NCI-H146 treated with DMSO at 0.1 percent for 48 hours (cell line): Measurements from ENCODE around the gene SEPHS1.
"Not testable (repeated sequence)": the region's sequence is repeated elsewhere in the genome, so short reads cannot be mapped to it uniquely, and the experiment has no call there.

Experiments
- DNase-seq: peaks from one replicate; lab custom pipeline; 2025; ENCODE audit not compliant: unreplicated experiment; lab: John Stamatoyannopoulos, UW

Gene SEPHS1, protein sequence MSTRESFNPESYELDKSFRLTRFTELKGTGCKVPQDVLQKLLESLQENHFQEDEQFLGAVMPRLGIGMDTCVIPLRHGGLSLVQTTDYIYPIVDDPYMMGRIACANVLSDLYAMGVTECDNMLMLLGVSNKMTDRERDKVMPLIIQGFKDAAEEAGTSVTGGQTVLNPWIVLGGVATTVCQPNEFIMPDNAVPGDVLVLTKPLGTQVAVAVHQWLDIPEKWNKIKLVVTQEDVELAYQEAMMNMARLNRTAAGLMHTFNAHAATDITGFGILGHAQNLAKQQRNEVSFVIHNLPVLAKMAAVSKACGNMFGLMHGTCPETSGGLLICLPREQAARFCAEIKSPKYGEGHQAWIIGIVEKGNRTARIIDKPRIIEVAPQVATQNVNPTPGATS

DNA sequence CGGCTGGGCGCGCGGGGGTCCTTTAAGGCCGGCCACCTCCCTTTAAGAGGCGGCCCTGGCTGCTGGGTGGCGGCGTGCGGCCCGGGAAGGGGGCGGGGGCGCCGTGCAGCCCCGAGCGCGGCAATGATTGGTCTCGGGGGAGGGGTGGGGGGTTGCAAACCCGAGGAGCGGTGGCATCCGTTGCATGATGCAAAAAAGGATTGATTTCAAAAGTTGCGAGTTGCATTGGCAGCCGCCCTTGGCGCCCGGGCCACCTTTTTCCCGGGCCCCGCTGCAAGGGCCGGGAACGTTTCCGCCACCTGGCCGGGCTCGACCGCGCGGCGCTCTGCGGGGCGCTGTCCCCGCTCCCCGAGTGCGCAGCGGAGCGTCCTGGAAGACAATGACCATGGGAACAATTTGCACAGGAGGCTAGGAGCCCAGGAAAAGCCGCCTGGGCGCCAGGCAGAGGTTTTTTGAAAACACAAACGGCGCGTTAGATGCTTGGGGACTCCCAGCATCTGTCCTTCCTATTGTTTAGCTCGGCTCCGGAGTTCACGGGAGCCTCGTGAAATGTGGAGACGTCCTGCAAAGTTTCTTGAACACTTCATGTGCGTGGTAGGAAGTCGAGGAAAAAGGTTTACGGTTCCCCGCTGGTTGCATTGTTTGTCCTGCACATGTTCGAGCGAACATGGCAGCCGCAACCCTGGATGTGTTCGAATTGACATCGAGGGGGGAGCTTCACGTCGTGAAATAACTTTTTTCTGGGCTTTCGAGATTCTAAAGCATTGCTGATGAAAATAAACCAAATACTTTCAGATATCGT lies at the start of gene SEPHS1:
Gene SEPHS1 (minus strand): TSS at position 78 of the 802 bp plus-strand sequence. CDS start 3,343 bp downstream, outside the sequence.
- DNase-seq, result peak; percentile 87

DNA sequence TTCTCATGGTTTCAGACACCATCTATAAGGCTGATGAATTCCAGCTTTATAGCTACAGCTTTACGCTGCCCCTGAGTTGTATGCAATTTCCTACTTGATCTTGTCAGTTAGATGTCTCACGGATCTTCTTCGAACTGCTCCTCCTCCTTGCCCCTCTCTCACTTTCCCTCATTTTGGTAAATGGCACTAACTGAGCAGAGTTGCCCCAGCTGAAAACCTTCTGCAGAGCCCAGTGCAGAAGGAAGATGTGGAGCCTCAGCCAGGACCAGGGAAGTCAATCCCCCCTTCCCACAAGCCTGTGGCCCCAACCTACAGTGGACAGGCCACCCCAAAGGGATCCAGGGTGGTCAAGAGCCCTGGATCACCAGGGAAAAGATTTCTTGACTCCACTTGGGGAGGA lies 49.0 kb upstream of the SEPHS1 start:
- DNase-seq, result no peak

DNA sequence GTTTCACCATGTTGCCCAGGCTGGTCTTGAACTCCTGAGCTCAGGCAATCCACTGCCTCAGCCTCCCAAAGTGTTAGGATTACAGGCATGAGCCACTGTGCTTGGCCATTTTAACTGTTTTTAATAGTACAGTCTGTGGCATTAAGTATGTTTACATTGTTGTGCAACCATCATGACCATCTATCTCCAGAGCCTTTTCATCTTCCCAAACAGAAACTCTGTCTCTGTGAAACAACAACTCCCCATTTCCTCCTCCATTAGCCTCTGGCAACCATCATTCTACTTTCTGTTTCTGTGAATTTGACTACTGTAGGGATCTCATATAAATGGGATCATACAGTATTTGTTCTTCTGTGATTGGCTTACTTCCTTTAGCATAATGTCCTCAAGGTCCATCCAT lies 48.3 kb upstream of the SEPHS1 start:
- DNase-seq, result no peak

DNA sequence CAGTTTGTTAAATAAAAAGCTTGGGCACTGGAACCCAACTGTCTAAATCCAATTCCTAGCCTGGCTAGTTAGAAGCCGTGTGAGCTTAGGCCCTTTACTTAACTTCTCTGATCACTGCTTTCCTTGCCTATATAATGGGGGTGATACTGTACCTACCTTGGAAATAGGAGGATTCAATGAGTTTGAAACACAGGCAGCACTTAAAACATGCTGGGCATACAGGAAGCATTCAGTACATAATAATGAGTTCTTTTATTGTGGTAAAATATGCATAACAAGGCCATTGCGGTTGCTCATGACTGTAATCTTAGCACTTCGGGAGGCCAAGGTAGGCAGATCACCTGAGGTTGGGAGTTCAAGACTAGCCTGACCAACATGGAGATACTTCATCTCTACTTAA lies 47.4 kb upstream of the SEPHS1 start:
- DNase-seq, result no peak

DNA sequence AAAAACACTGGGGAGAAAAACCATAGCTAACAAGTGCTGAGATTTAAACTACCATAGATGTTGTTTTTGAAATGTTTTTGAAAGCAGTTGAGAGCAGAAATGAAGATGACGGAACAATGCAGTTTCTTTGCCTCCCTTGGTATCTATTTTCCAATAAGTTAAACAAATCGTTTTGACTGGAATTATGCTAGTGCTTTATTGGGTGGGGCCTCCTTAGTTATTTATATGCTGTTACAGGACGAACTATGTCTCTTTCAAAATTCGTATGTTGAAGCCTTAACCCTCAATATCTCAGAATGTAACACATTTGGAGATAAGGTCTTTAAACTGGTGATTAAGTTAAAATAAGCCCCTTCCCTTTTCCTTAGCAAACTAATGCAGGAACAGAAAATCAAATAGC lies 45.5 kb upstream of the SEPHS1 start:
- DNase-seq, result no peak

DNA sequence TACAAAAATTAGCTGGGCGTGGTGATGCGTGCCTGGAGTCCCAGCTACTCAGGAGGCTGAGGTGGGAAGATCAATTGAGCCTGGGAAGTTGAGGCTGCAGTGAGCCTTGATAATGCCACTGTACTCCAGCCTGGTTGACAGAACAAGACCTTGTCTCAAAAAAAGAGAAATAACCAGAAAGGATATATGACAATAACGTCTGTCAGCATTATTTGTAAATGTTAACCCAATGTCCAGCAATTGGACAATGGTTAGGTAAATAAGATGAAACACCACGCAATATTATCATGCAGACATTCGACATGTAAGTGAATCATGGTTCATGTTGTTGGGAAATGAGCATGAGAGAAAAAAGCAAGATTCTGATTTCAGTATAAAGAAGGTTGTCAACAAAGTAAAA lies 44.6 kb upstream of the SEPHS1 start:
- DNase-seq, result no peak

DNA sequence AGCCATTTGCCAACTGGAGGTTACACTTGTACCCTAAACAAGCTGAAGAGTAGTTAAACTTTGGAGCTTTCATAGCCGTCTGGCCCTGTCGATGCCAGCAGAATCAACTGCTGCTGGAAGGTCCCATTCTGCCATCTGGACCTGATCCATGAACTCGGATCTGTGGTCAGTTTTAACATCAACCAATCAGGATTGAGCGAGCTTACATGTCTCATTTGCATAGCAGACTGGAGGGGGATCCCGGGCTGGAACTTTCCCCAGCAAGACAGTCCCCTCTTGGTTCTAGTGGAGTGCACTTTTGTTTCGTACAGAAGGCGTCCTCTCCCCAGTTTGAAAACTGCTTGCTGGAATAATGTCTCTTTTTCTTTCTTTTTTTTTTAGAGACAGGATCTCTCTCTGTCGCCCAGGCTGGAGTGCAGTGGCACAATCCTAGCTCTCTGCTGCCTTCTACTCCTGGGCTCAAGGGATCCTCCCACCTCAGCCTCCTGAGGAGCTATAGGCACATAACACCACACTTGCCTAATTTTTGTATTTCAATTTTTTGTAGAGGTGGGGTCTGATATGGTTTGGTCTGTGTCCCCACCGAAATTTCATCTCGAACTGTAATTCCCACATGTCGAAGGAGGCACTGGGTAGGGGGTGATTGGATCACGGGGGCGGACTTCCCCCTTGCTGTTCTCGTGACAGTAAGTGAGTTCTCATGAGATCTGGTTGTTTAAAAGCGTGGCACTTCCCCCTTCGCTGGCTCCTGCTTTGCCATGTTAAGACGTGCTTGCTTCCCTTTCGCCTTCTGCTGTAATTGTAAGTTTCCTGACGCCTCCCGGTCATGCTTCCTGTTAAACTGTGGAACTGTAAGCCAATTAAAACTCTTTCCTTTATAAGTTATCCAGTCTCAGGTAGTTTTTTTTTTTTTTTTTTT lies 42.8 kb upstream of the SEPHS1 start:
- no peak for DNase-seq

DNA sequence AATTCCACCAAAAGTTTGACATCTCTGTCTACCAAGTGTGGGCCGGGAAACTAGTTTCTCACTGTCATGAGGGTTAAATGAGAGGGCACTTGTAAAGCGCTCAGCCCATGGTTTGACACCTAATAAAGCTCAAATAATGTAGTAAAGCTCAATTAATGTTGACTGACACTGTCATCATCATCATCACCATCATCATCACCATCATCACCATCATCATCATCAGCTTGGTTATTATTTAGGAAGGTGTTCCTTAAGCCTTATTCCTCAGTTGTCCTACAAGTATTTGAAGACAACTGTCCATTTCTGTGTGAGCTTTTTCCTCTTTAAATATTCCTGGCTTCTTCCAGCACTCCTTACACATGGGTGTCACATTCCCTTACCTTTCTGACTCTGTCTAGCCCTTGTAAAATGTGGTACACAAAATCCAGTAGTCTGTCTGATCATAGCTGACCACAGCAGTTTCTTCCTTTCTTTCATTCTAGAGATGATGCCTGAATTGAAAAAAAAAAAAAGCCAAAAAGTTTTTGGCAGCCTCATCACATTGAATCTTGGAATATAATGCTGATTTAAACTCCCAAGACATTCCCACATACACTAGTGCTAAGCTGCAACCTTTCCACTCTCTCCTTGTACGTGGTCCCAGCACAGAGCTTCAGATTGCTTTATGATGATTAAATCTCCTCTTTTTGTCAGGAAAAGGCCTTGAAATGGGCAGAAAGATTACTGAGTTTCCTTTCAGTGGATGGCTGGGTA lies 40.6 kb upstream of the SEPHS1 start:
- DNase-seq, result no peak

DNA sequence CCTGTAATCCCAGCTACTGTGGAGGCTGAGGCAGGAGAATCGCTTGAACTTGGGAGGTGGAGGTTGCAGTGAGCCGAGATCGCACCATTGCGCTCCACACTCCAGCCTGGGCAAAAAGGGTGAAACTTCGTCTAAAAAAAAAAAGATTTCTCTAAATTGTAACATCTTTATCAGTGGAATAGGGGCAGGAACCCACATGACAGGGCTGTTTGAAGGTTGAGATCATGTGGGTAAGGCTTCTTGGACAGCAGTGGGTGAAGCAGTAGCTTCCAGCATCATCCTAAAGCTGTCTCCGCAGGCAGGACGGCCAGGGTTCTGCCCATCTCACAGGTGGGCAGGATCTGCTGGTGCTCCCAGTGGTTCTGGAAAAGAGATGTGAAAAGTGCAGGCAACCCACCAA lies 37.9 kb upstream of the SEPHS1 start:
- DNase-seq, result no peak

DNA sequence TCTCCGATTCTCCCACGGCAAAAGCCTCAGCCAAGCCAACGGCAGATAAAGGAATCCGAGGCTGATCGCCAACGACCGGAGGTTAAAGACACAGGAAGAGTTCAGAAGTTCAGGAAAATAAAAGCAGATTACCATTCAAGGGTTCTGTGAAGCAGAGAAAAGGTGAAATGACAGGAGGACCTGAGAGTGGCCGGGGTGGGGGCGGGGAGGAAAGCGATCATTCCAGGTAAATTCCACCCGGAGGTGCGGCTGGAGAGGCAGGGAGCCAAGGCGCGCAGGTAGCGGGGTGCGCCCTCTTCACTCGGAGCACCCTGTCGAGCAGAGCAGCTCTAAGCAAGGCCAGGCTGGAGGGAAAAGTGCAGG lies 35.3 kb upstream of the SEPHS1 start:
- DNase-seq, result no peak

DNA sequence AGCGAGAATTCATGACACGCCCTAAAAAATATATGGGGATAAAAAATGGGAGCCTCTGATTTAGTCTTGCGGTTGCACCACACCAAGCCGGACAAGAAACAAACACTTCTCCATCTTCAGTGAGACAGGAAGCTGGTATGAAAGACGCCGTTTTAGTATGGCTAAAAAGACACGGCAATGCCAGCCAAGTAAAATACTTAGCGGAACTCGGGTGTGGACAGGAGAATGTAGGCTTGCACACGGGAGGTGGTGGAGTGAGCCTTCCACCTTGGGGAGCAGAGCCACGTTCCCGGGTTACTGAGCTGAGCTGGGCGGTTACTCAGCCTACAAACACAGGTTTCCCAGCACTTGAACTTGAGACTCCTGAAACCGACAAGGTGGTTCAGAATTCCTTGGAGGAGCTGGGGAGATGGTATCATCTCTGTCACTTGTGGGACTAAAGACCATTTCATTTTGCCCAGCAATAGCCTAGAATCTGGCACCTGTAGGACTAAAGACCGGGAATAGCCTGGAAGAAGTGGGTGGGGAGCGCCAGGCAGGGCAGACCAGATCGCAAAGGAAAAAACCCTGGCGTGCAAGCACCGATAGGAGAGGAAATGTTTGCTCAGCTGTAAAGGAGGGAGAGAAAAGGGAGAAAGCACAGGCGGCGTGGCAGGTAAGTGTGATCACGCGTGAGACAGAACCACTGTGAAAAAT lies 34.8 kb upstream of the SEPHS1 start:
- peak; percentile 57 for DNase-seq

DNA sequence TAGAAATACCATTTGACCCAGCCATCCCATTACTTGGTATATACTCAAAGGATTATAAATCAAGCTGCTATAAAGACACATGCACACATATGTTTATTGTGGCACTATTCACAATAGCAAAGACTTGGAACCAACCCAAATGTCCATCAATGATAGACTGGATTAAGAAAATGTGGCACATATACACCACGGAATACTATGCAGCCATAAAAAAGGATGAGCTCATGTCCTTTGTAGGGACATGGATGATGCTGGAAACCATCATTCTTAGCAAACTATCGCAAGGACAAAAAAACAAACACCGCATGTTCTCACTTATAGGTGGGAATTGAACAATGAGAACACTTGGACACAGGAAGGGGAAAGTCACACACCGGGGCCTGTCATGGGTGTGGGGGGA lies 31.0 kb upstream of the SEPHS1 start:
- not testable (repeated sequence) for DNase-seq

DNA sequence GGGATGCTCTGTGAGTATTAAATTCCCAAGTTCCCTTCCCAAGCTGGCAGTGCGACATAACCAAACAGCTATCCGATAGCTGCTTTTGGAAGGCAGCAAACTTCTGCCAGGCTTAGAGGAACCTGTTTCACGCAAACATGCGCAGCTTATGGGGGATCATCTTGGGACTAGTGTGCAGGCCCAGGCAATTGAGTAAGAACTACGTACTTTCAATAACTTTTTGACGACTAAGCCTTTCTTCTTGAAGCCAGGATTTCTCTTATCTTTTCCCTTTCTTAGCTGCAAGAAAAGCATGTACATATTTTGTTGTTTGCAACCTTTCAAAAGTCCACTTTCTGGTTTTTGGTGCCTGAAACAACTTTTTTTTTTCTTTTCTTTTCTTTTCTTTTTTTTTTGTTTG lies 28.7 kb upstream of the SEPHS1 start:
- DNase-seq, result no peak

DNA sequence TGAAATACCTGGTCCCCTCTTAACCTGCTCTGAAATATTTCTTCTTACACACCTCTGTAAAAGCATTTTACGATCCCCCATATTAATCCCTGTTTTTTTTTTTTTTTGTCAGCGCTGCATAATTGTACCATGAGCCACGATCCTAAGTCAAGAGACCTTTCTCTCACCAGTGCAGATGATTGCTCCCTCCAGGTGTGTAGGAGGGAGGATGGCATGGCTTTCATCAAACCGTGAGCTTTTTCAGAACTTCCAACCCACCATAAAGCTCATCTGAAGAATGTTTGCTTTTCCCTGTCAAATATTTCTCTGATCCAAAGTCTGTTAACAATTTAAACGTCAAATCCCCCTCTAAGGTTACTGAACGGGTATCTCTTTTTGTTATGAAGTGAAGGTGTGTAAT lies 28.2 kb upstream of the SEPHS1 start:
- no peak for DNase-seq

DNA sequence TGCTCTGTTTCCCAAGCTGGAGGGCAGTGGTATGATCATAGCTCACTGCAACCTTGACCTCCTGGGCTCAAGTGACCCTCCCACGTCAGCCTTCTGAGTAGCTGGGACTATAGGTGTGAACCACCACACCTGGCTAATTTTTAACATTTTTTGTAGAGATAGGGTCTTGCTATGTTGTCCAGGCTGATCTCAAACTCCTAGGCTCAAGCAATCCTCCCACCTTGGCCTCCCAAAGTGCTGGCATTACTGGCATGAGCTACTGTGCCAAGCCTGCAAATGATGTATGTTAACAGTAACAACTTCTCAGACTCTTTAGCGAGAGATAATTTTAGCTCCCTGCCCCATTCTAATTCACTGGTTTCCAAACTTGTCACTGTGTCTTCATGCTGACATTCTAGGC lies 27.7 kb upstream of the SEPHS1 start:
- DNase-seq, result no peak

DNA sequence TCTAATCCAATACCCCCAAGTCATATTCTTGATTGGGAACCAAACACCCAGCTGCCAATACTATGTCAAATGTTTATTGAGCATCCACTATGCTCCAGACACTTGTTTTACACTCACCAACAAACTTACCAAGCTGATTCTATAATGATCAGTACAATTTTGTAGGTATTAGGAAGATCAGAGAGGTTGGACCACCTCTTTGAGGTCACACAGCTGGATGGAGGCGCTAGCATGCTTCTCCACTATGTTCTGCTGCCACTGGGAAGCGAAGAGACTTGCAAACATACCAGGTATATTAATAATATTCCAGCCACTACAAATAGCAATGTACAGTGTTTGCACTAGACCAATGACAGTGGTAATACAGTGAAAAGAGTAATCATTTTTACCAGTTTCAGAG lies 25.6 kb upstream of the SEPHS1 start:
- no peak for DNase-seq

DNA sequence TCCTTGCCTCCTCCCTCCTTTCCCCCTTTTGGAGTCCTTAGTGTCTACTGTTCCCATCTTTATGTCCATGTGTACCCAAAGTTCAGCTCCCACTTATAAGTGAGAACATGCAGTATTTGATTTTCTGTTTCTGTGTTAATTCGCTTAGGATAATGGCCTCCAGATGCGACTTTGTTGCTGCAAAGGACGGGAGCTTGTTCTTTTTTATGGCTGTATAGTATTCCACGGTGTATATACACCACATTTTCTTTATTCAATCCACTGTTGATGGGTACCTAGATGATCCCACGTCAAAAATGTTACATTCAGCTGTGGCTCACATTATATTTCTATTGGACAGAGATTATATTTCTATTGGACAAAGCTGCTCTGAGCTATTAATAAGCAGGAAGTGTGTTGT lies 24.4 kb upstream of the SEPHS1 start:
- no peak for DNase-seq

DNA sequence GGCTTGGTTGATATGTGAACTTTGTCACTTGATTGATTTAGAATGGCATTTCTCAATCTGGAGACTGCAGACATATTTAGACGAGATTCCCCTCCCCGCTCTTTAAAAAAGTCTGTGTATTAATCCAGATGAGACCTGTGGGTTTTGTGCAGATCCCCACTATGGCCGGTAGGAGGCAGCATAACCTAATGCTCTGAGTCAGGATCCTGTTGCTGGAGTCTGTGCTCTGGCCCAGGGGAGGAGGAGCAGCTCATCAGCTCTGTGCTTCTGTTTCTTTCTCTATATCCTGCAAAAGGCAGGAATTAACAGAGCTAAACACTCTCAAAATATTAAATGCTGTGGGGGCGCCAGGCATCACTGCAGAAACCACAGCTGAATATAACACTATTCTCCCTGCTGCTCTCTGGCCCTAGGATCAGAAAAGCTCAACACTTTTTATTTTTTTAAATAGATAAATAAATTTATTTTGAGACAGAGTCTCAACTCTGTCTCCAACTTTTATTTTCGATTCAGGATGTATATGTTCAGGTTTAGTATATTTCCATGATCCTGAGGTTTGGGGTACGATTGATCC lies 23.9 kb upstream of the SEPHS1 start:
- peak; percentile 80 for DNase-seq

DNA sequence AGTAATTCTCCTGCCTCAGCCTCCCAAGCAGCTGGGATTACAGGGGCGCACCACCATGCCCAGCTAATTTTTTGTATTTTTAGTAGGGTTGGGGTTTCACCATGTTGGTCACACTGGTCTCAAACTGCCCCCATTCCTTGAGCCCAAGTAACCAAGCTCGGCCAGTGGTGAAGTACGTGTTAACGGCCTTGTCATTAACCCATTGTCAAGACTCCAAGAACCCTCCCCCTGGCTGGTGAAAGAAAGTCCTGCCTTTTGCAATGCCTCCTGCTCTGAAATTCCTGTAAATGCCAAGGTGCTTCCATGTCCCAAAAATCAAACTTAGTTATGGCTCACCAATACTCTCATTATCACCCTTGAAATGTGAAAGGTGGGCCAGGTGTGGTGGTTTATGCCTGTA lies 18.8 kb upstream of the SEPHS1 start:
- no peak for DNase-seq

DNA sequence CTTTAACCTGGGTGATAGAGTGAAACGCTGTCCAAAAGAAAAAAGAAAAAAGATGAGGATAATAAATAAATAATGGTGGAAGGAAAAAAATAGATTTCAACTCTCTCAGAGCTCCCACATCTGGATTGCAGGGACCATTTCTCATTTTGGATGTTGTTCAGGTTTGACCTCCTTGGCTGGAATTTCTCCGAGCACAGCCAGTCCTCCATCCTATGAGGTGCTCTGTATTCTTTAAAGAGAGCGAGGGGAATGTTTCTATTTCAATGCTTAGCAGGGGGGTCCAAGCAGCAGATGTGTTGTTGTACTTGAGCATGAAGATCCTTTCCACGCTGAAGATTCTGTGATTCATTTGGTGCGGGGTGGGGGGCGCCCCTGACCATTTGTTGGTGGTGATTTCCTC lies 17.7 kb upstream of the SEPHS1 start:
- DNase-seq, result no peak
